WTC11 (cell line): ENCODE results near the gene EPHA2.

Experiments used
- ATF1 ChIP-seq: sonication (generic); formaldehyde crosslinking; IDR thresholded peaks from 2 replicates; pipeline ENCODE4 v1.8.1; 2023; ENCODE audit warnings: mild to moderate bottlenecking, moderate library complexity, missing genetic modification reagents
- CREB1 ChIP-seq: sonication (generic); formaldehyde crosslinking; IDR thresholded peaks from 2 replicates; pipeline ENCODE4 v1.8.0; 2023; ENCODE audit warnings: mild to moderate bottlenecking, missing genetic modification reagents
- ESRRA ChIP-seq: sonication (generic); formaldehyde crosslinking; IDR thresholded peaks from 2 replicates; pipeline ENCODE4 v1.8.1; 2022; ENCODE audit warnings: mild to moderate bottlenecking, missing genetic modification reagents, borderline replicate concordance
- ETV6 ChIP-seq: sonication (generic); formaldehyde crosslinking; IDR thresholded peaks from 2 replicates; pipeline ENCODE4 v1.8.1; 2022; ENCODE audit warnings: mild to moderate bottlenecking, missing genetic modification reagents
- GTF2I ChIP-seq: fragments of 250-450 bp; sonication (Bioruptor Pico); conservative IDR thresholded peaks from 2 replicates; pipeline ENCODE4 v1.4.0; 2021; ENCODE audit warnings: mild to moderate bottlenecking
- KAT7 ChIP-seq: sonication (generic); formaldehyde crosslinking; IDR thresholded peaks from 2 replicates; pipeline ENCODE4 v1.8.1; 2023; ENCODE audit warnings: missing genetic modification reagents, mild to moderate bottlenecking, borderline replicate concordance
- NFE2L1 ChIP-seq: sonication (generic); formaldehyde crosslinking; IDR thresholded peaks from 2 replicates; pipeline ENCODE4 v1.8.1; 2023; ENCODE audit warnings: missing genetic modification reagents
- NR2C2 ChIP-seq: sonication (generic); formaldehyde crosslinking; IDR thresholded peaks from 2 replicates; pipeline ENCODE4 v1.8.0; 2022; ENCODE audit warnings: mild to moderate bottlenecking, missing genetic modification reagents
- NR3C1 ChIP-seq: sonication (generic); formaldehyde crosslinking; conservative IDR thresholded peaks from 2 replicates; pipeline ENCODE4 v1.8.1; 2023; ENCODE audit warnings: low read depth, mild to moderate bottlenecking, missing genetic modification reagents
- TF ChIP-seq, protein P1 (sequence below): fragments of 200-600 bp; IDR thresholded peaks from 2 replicates; pipeline ENCODE4 v1.8.0; 2022; ENCODE audit warnings: antibody characterized with exemption
- TF ChIP-seq, protein P2 (sequence below): sonication (generic); formaldehyde crosslinking; IDR thresholded peaks from 2 replicates; pipeline ENCODE4 v1.8.0; 2022; ENCODE audit warnings: mild to moderate bottlenecking, missing genetic modification reagents
- TF ChIP-seq, protein P3 (sequence below): sonication (generic); formaldehyde crosslinking; IDR thresholded peaks from 2 replicates; pipeline ENCODE4 v1.8.0; 2023; ENCODE audit warnings: missing genetic modification reagents

DNA sequence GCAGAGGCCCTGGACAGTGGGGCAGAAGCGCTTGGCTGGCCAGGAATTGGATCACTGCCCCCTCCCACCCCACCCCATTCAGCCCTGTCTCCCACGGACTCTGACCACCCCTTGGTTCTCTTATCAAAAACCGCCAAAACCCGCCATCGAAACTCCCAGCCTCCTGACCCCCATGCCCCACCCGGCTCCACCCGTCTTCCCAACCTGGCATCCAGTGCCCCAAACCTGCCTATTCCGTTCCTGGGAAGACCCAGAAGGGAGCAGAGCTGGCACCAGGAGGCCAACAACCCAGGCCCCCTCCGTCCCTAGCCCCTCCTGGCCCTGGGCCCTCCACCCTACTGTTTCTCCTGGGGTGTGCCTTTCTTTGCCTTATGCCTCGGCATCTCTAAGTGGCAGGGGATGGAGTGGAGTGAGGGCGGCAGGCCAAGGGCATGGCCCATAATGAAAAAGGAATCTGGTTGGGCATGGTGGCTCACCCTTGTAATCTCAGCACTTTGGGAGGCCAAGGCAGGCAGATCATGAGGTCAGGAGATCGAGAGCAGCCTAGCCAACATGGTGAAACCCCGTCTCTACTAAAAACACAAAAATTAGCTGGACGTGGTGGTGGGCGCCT, 16.5 kb upstream of the EPHA2 start:
- TF ChIP-seq, protein P1, sequence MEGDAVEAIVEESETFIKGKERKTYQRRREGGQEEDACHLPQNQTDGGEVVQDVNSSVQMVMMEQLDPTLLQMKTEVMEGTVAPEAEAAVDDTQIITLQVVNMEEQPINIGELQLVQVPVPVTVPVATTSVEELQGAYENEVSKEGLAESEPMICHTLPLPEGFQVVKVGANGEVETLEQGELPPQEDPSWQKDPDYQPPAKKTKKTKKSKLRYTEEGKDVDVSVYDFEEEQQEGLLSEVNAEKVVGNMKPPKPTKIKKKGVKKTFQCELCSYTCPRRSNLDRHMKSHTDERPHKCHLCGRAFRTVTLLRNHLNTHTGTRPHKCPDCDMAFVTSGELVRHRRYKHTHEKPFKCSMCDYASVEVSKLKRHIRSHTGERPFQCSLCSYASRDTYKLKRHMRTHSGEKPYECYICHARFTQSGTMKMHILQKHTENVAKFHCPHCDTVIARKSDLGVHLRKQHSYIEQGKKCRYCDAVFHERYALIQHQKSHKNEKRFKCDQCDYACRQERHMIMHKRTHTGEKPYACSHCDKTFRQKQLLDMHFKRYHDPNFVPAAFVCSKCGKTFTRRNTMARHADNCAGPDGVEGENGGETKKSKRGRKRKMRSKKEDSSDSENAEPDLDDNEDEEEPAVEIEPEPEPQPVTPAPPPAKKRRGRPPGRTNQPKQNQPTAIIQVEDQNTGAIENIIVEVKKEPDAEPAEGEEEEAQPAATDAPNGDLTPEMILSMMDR = no peak
- no peak for TF ChIP-seq NFE2L1 (CRISPR knock-in tag)
- no peak for TF ChIP-seq CREB1 (CRISPR knock-in tag)
- TF ChIP-seq KAT7 (CRISPR knock-in tag) = no peak
- no peak for TF ChIP-seq ETV6
- TF ChIP-seq, protein P2, sequence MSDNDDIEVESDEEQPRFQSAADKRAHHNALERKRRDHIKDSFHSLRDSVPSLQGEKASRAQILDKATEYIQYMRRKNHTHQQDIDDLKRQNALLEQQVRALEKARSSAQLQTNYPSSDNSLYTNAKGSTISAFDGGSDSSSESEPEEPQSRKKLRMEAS (CRISPR knock-in tag) = no peak
- TF ChIP-seq, protein P3, sequence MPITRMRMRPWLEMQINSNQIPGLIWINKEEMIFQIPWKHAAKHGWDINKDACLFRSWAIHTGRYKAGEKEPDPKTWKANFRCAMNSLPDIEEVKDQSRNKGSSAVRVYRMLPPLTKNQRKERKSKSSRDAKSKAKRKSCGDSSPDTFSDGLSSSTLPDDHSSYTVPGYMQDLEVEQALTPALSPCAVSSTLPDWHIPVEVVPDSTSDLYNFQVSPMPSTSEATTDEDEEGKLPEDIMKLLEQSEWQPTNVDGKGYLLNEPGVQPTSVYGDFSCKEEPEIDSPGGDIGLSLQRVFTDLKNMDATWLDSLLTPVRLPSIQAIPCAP (CRISPR knock-in tag) = no peak
- TF ChIP-seq NR3C1 (CRISPR knock-in tag) = no peak
- no peak for TF ChIP-seq NR2C2 (CRISPR knock-in tag)
- TF ChIP-seq ATF1 (CRISPR knock-in tag) = no peak
- TF ChIP-seq ESRRA (CRISPR knock-in tag) = no peak
- TF ChIP-seq GTF2I (CRISPR knock-in tag) = no peak
